Dedifferentiated amniotic fluid mesenchymal stem cell (primary cell): Measurements from ENCODE around the gene TSPY4.
"Not testable (repeated sequence)": the region's sequence is repeated elsewhere in the genome, so short reads cannot be mapped to it uniquely, and the experiment has no call there.

Experiments used
- DNase-seq: peaks from one replicate; pipeline ENCODE4 v3.0.0-alpha.2; 2016; ENCODE audit errors: extremely low spot score

The TSPY4 gene

GRCh38 chrY:9337164-9337563 lies at the start of gene TSPY4:
TSPY4 (plus strand) TSS chrY:9337464; CDS start chrY:9337510, 46 bp downstream.
- DNase-seq = not testable (repeated sequence)

GRCh38 chrY:9320996-9321395 lies 16.3 kb upstream of the TSPY4 start:
- DNase-seq = no peak

- DNase-seq = not testable (repeated sequence)
Observed at GRCh38 chrY:9357497-9357896, 20.2 kb downstream of the TSPY4 start, which contains the start of gene TSPY8. TSPY8 (plus strand) TSS chrY:9357797; CDS start chrY:9357843, 46 bp downstream.
